T-helper 1 cell treated with Interleukin-12 subunit alpha and Interleukin-12 subunit beta and Interleukin-4 antibody, amounts not matched to agents 30 ng/mL and 1 ng/mL, for 36 hours (primary cell): ENCODE results near the gene ZNF300. TPM values are rescaled to one million over a fixed set of nuclear protein-coding genes. Genes with fewer than 3 reads are reported as not detected.

Source experiments
- intact Hi-C: fragments of 100-400 bp; cut with micrococcal nuclease; formaldehyde crosslinking; loops from one replicate; pipeline ENCODE4 v1.15.1; 2024
- total RNA-seq: library from RNA; stranded (reverse); gene quantifications from 2 replicates; pipeline ENCODE4 v1.2.3, GENCODE V29; 2022

The ZNF300 gene
- total RNA-seq, 1 donor from 2014 or later, result 0.54 TPM

- intact Hi-C loops, result loop anchor here (1.0 to 5.0 kb wide), 6 partner anchors 109 to 845 kb away; partner anchors contain the start of genes HMGXB3, RPS14, TCOF1 and TIGD6
These were observed 58.5 kb downstream of the ZNF300 start, which contains the start of gene IRGM for GRCh38 chr5:150846308-150846653. IRGM (plus strand) TSS chr5:150846521; CDS start chr5:150848124, 1,603 bp downstream.

GRCh38 chr5:150845185-150845859, 59.5 kb downstream of the ZNF300 start:
- intact Hi-C loops, result loop anchor here (5.0 kb wide), 1 partner anchor 272 kb away; no protein-coding TSS in a partner anchor

Other genes starting within 250 kb of the ZNF300 start
- 0.10 TPM in 1 of 2 replicates, not detected in the other for gene MYOZ3, start 243.7 kb downstream of the ZNF300 start, total RNA-seq
- gene RBM22, start 203.9 kb downstream of the ZNF300 start, total RNA-seq, result 71.7 and 74.7 TPM in 2 replicates
- 39.6 and 46.6 TPM in 2 replicates for gene DCTN4, start 146.0 kb downstream of the ZNF300 start, total RNA-seq
- 16.7 and 18.6 TPM in 2 replicates for gene SMIM3, start 126.2 kb downstream of the ZNF300 start, total RNA-seq
- gene IRGM, start 58.5 kb downstream of the ZNF300 start, total RNA-seq, result 1.1 and 2.0 TPM in 2 replicates
- not detected in 2 replicates for gene GPX3, start 115.6 kb upstream of the ZNF300 start, total RNA-seq
- 278 and 285 TPM in 2 replicates for gene TNIP1, start 176.1 kb upstream of the ZNF300 start, total RNA-seq